Hepatocyte (in vitro differentiated cells): ENCODE measurements around the gene IL22RA1. TPM values are rescaled to one million over a fixed set of nuclear protein-coding genes. Genes with fewer than 3 reads are reported as not detected.

ENCODE experiments used
- DNase-seq: peaks from one replicate; pipeline ENCODE4 v3.0.0-alpha.2; 2016; ENCODE audit warnings: low spot score
- H2AFZ ChIP-seq: fragments of 200-600 bp; sonication (generic); 2 replicates; pipeline ENCODE4 v1.6.0; 2016; ENCODE audit warnings: antibody characterized with exemption, mild to moderate bottlenecking
- H3K27ac ChIP-seq: fragments of 200-600 bp; sonication (generic); 2 replicates; pipeline ENCODE4 v1.5.1; 2016; ENCODE audit warnings: mild to moderate bottlenecking
- H3K27me3 ChIP-seq: fragments of 200-600 bp; sonication (generic); 2 replicates; pipeline ENCODE4 v1.6.1; 2016
- H3K36me3 ChIP-seq: fragments of 200-600 bp; sonication (generic); replicated peaks from 2 replicates; pipeline ENCODE4 v1.5.1; 2016; ENCODE audit warnings: low read depth; ENCODE audit not compliant: insufficient read depth
- H3K4me1 ChIP-seq: fragments of 200-600 bp; sonication (generic); 2 replicates; pipeline ENCODE4 v1.5.1; 2016; ENCODE audit warnings: mild to moderate bottlenecking, moderate library complexity; ENCODE audit not compliant: insufficient read depth
- H3K4me2 ChIP-seq: fragments of 200-600 bp; sonication (generic); 2 replicates; pipeline ENCODE4 v1.6.0; 2016
- H3K4me3 ChIP-seq: fragments of 200-600 bp; sonication (generic); 2 replicates; pipeline ENCODE4 v1.5.1; 2016; ENCODE audit warnings: mild to moderate bottlenecking
- H3K79me2 ChIP-seq: fragments of 200-600 bp; sonication (generic); 2 replicates; pipeline ENCODE4 v1.6.0; 2017; ENCODE audit warnings: mild to moderate bottlenecking
- H3K9me2 ChIP-seq: fragments of 200-600 bp; sonication (generic); replicated peaks from 2 replicates; pipeline ENCODE4 v1.6.0; 2017; ENCODE audit warnings: mild to moderate bottlenecking; ENCODE audit not compliant: insufficient read depth
- H3K9me3 ChIP-seq: fragments of 200-600 bp; sonication (generic); 2 replicates; pipeline ENCODE4 v1.5.1; 2016; ENCODE audit warnings: low read depth, mild to moderate bottlenecking
- H4K20me1 ChIP-seq: fragments of 200-600 bp; sonication (generic); 2 replicates; pipeline ENCODE4 v1.6.0; 2016; ENCODE audit warnings: mild to moderate bottlenecking; ENCODE audit not compliant: insufficient read depth, poor library complexity, severe bottlenecking
- CTCF ChIP-seq: fragments of 200-600 bp; sonication (generic); IDR thresholded peaks from 2 replicates; pipeline ENCODE4 v1.5.1; 2016; ENCODE audit warnings: antibody characterized with exemption, mild to moderate bottlenecking; ENCODE audit not compliant: poor library complexity
- EZH2 ChIP-seq: fragments of 200-600 bp; sonication (generic); IDR thresholded peaks from 2 replicates; pipeline ENCODE4 v1.6.1; 2016; ENCODE audit warnings: antibody characterized with exemption, mild to moderate bottlenecking, borderline replicate concordance
- EZH2phosphoT487 ChIP-seq: fragments of 200-600 bp; sonication (generic); IDR thresholded peaks from one replicate; pipeline ENCODE4 v1.6.1; 2018; ENCODE audit warnings: antibody characterized with exemption, mild to moderate bottlenecking, low read depth, moderate library complexity; ENCODE audit not compliant: unreplicated experiment, severe bottlenecking
- WGBS: methylation state at CpG from one replicate; pipeline ENCODE4 v1.1.6; 2016; ENCODE audit warnings: low lambda C conversion rate; ENCODE audit errors: missing lambda C conversion rate; 5-methylcytosine and 5-hydroxymethylcytosine counted together
- polyA plus RNA-seq: library from polyadenylated mRNA; unstranded; fragments of >200 nt; fragmentation: Nextera tagmentation; extraction: Ambion mirVana; gene quantifications from 2 replicates; pipeline ENCODE4 v1.2.1, GENCODE V29; 2016
- total RNA-seq: library from RNA; depleted of rRNA; stranded (reverse); fragments of >200 nt; gene quantifications from 2 replicates; pipeline ENCODE4 v1.2.3, GENCODE V29; 2014

IL22RA1 gene
- total and polyA plus RNA-seq, 2 experiments from 2014 or later = 6.1 to 8.2 TPM

GRCh38 chr1:24092979-24093378 lies 50.0 kb downstream of the IL22RA1 start:
- Histone ChIP-seq H3K36me3 (no peaks in the 10 kb centered on the region), H3K79me2 (no peaks in the 10 kb centered on the region), H2AFZ (no peak overlapping the region), H3K4me1 (no peaks in the 10 kb centered on the region), H3K4me3 (no peak overlapping the region), H3K4me2 (no peak overlapping the region), H3K9me3 (no peaks in the 10 kb centered on the region), H4K20me1 (no peaks in the 10 kb centered on the region), H3K27me3 (no peaks in the 10 kb centered on the region), H3K27ac (no peak overlapping the region), H3K9me2 (no peaks in the 10 kb centered on the region)
- TF ChIP-seq CTCF (no peak), EZH2 (no peak), EZH2phosphoT487 (no peak)
- 97% methylated on average over 9 of the region's 9 CpGs for WGBS
- DNase-seq = no peak

- Histone ChIP-seq H2AFZ (no peak overlapping the region), H3K27ac (no peak overlapping the region), H3K9me2 (no peaks in the 10 kb centered on the region), H3K4me1 (no peaks in the 10 kb centered on the region), H3K9me3 (no peaks in the 10 kb centered on the region), H3K4me3 (no peak overlapping the region), H3K27me3 (no peaks in the 10 kb centered on the region), H4K20me1 (no peaks in the 10 kb centered on the region), H3K79me2 (no peaks in the 10 kb centered on the region), H3K36me3 (no peaks in the 10 kb centered on the region), H3K4me2 (no peak overlapping the region)
- DNase-seq = no peak
- TF ChIP-seq EZH2phosphoT487 = no peak
- no peak for TF ChIP-seq EZH2
- no peak for TF ChIP-seq CTCF
- WGBS = 86% methylated on average over 11 of the region's 13 CpGs
Measured at GRCh38 chr1:24091971-24092482, 50.9 kb downstream of the IL22RA1 start.

- H3K4me1 ChIP-seq = no peaks in the 10 kb centered on the region
- H3K9me3 ChIP-seq = no peaks in the 10 kb centered on the region
- no peaks in the 10 kb centered on the region for H4K20me1 ChIP-seq
- H2AFZ ChIP-seq = no peak overlapping the region
- no peak for DNase-seq
- no peak overlapping the region for H3K27ac ChIP-seq
- no peak overlapping the region for H3K4me2 ChIP-seq
- H3K36me3 ChIP-seq = no peaks in the 10 kb centered on the region
- 92% methylated on average over 11 of the region's 11 CpGs for WGBS
- H3K79me2 ChIP-seq = no peaks in the 10 kb centered on the region
- H3K4me3 ChIP-seq = no peak overlapping the region
- TF ChIP-seq CTCF (no peak), EZH2phosphoT487 (no peak), EZH2 (no peak)
- H3K9me2 ChIP-seq = no peaks in the 10 kb centered on the region
- no peaks in the 10 kb centered on the region for H3K27me3 ChIP-seq
Measured at GRCh38 chr1:24090736-24091135, 52.2 kb downstream of the IL22RA1 start.
